HL-60 (cell line): ENCODE results near the gene MRPS31.

Source experiments
- GABPA ChIP-seq: IDR thresholded peaks from 2 replicates; pipeline ENCODE4 v1.6.1; 2012; ENCODE audit warnings: low read depth
- SPI1 ChIP-seq: IDR thresholded peaks from 2 replicates; pipeline ENCODE4 v1.6.1; 2012; ENCODE audit warnings: low read depth, mild to moderate bottlenecking, borderline replicate concordance
- TF ChIP-seq, protein P1 (sequence below): IDR thresholded peaks from one replicate; pipeline ENCODE4 v1.5.1; 2011; ENCODE audit warnings: low read length, control low read depth, inconsistent platforms; ENCODE audit not compliant: insufficient read depth
- TF ChIP-seq, protein P2 (sequence below): IDR thresholded peaks from 2 replicates; pipeline ENCODE4 v1.6.1; 2012; ENCODE audit warnings: low read depth; ENCODE audit not compliant: insufficient replicate concordance

DNA sequence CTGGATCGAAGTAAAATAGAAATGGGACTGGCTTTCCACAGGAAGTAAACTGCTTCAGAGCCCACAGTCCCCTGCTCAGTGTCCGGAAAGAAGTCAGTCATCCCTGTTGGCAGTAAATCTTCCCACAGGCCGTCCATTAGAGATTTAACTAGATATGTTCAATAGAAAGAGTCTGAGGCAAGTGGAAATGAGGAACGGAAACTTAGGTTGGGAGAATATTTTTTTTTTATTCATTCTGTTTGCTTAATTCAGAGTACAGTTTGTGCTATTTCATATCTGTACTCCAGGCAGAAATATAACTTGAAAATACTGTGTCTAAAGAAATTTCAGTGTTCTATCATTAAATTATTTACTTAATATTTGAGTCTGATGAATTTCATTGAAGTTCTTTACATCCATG lies 41.1 kb upstream of the MRPS31 start:
- TF ChIP-seq GABPA (no peak), SPI1 (no peak)
- TF ChIP-seq, protein P1, sequence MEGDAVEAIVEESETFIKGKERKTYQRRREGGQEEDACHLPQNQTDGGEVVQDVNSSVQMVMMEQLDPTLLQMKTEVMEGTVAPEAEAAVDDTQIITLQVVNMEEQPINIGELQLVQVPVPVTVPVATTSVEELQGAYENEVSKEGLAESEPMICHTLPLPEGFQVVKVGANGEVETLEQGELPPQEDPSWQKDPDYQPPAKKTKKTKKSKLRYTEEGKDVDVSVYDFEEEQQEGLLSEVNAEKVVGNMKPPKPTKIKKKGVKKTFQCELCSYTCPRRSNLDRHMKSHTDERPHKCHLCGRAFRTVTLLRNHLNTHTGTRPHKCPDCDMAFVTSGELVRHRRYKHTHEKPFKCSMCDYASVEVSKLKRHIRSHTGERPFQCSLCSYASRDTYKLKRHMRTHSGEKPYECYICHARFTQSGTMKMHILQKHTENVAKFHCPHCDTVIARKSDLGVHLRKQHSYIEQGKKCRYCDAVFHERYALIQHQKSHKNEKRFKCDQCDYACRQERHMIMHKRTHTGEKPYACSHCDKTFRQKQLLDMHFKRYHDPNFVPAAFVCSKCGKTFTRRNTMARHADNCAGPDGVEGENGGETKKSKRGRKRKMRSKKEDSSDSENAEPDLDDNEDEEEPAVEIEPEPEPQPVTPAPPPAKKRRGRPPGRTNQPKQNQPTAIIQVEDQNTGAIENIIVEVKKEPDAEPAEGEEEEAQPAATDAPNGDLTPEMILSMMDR: no peak
- TF ChIP-seq, protein P2, sequence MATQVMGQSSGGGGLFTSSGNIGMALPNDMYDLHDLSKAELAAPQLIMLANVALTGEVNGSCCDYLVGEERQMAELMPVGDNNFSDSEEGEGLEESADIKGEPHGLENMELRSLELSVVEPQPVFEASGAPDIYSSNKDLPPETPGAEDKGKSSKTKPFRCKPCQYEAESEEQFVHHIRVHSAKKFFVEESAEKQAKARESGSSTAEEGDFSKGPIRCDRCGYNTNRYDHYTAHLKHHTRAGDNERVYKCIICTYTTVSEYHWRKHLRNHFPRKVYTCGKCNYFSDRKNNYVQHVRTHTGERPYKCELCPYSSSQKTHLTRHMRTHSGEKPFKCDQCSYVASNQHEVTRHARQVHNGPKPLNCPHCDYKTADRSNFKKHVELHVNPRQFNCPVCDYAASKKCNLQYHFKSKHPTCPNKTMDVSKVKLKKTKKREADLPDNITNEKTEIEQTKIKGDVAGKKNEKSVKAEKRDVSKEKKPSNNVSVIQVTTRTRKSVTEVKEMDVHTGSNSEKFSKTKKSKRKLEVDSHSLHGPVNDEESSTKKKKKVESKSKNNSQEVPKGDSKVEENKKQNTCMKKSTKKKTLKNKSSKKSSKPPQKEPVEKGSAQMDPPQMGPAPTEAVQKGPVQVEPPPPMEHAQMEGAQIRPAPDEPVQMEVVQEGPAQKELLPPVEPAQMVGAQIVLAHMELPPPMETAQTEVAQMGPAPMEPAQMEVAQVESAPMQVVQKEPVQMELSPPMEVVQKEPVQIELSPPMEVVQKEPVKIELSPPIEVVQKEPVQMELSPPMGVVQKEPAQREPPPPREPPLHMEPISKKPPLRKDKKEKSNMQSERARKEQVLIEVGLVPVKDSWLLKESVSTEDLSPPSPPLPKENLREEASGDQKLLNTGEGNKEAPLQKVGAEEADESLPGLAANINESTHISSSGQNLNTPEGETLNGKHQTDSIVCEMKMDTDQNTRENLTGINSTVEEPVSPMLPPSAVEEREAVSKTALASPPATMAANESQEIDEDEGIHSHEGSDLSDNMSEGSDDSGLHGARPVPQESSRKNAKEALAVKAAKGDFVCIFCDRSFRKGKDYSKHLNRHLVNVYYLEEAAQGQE: no peak
